ENCODE results near the gene TEX14. TPM values are rescaled to one million over a fixed set of nuclear protein-coding genes. Genes with fewer than 3 reads are reported as not detected.

The TEX14 gene
- total RNA-seq, 1 experiment from 2014 or later: not detected

DNA sequence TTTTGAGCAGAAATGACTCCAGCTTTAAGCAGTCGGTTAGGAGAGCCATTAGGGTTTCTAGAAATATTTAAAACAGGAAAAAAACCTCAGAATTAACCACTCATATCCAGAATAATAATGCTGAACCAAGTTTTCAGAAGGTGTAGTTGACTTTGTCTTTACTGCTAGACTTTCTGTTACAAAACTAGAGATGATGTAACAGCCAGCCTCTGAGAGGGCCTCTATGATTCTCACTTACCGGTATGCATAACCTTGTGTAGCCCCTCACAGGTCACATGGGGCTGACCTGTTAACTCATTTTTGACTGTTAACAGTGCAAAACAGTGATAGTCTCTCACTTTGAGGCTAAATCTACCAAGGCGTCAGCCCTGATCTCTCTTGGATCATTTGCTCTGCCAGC is 74.3 kb downstream of the TEX14 start:
- no peaks in the 10 kb centered on the region for H3K9me3 Mint-ChIP-seq (ENCODE audit: unreplicated experiment)
- ChIA-PET POLR2A (interaction anchor here (0.9 kb wide), 1 partner anchor 77 kb away, joined by 4 read pairs; no protein-coding TSS in a partner anchor), CTCF (no interaction called here)
- no peaks in the 10 kb centered on the region for H3K27me3 Mint-ChIP-seq (ENCODE audit: insufficient read depth, unreplicated experiment)
- no peaks in the 10 kb centered on the region for H3K36me3 Mint-ChIP-seq (ENCODE audit: insufficient read depth, unreplicated experiment)
- H3K27ac Mint-ChIP-seq (ENCODE audit: low read depth, unreplicated experiment): no peak overlapping the region
- intact Hi-C loops (cut with micrococcal nuclease): no loop called here
- DNase-seq (ENCODE audit: unreplicated experiment): no peak
- TF ChIP-seq, protein P1, sequence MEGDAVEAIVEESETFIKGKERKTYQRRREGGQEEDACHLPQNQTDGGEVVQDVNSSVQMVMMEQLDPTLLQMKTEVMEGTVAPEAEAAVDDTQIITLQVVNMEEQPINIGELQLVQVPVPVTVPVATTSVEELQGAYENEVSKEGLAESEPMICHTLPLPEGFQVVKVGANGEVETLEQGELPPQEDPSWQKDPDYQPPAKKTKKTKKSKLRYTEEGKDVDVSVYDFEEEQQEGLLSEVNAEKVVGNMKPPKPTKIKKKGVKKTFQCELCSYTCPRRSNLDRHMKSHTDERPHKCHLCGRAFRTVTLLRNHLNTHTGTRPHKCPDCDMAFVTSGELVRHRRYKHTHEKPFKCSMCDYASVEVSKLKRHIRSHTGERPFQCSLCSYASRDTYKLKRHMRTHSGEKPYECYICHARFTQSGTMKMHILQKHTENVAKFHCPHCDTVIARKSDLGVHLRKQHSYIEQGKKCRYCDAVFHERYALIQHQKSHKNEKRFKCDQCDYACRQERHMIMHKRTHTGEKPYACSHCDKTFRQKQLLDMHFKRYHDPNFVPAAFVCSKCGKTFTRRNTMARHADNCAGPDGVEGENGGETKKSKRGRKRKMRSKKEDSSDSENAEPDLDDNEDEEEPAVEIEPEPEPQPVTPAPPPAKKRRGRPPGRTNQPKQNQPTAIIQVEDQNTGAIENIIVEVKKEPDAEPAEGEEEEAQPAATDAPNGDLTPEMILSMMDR (IDR thresholded peaks at IDR 0.05; ENCODE audit: unreplicated experiment): no peak
- no peaks in the 10 kb centered on the region for H3K4me1 Mint-ChIP-seq (ENCODE audit: insufficient read depth, unreplicated experiment)
- no TSS peak for BruUV-seq (replicated peaks)
- H3K4me3 Mint-ChIP-seq (ENCODE audit: unreplicated experiment): no peak overlapping the region

DNA sequence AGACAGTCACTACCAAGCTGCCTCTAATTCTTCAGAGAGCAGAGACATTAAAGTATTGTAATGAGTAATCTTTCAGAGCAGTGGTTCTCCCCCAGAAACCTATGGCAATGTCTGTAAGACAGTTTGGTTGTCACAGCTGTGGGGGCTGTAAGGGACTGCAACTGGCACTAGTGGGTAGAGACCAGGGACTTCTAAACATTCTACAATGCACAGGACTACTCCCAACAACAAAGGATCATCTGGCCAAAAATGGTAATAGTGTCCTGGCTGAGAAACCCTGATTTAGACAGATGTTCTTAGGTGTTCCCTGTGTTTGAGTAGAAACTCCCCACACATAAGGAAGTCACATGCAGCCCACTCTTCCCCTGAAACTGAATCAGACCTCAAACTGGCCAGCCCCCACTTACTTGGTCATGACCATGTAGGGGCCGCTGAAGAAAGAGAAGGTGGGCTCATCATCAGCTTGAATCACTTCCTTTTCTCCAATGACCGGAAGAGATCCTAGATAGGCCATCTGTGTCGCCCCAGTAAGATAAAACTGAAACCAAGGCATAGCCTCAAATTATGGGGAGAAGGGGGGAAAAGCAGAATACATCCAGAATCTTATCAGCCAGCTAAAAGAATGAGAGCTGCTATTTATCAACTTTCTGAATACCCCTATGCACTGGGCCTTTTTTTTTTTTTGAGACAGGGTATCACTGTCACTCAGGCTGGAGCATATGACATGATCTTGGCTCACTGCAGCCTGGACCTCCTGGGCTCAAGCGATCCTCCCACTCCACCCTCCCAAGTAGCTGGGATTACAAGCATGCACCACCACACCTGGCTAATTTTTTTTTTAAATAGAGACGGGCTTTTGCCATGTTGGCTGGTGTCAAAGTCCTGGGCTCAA is 75.8 kb downstream of the TEX14 start:
- POLR2A ChIA-PET: no interaction called here

DNA sequence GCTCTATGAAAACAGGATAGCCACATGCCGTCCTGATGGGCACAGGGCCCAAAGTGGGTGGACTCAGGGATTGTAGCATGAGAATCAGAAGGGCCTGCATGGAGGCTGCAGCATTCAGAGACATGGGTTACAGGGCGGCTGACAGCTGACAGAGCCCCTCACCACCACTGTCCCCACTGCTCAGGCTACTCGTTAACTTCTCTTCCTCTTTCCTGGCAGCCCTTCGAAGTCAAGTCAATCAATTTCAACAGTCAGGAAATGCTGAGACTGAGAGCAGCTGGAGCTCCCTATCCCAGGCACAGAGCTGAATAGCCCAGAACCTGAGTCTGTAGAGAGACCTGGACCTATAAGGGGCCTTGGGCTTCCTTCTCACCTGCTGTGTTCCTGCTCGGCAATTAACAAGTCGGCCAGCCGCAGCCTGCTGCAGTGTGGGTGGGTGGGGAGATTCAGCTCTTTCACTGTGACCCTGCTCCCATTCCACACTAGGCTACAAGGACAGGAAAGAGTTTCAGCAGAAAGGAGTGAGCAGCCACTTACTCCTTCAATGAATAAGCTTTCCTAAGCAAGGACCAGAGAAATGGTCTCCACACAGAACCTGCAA is 76.9 kb downstream of the TEX14 start:
- no peak overlapping the region for H3K4me3 Mint-ChIP-seq (ENCODE audit: unreplicated experiment)
- no TSS peak for BruUV-seq (replicated peaks)
- CTCF ChIA-PET: interaction anchor here (0.5 to 1.0 kb wide), 4 partner anchors 10 to 1661 kb away, joined by 3 to 4 read pairs (median 3); no protein-coding TSS in a partner anchor
- TF ChIP-seq, protein P1 (IDR thresholded peaks at IDR 0.05; ENCODE audit: unreplicated experiment): no peak
- intact Hi-C loops (cut with micrococcal nuclease): no loop called here
- no peaks in the 10 kb centered on the region for H3K4me1 Mint-ChIP-seq (ENCODE audit: insufficient read depth, unreplicated experiment)
- POLR2A ChIA-PET: interaction anchor here (1.6 kb wide), 1 partner anchor 16 kb away, joined by 12 read pairs; no protein-coding TSS in a partner anchor
- H3K36me3 Mint-ChIP-seq (ENCODE audit: insufficient read depth, unreplicated experiment): no peaks in the 10 kb centered on the region
- no peaks in the 10 kb centered on the region for H3K27me3 Mint-ChIP-seq (ENCODE audit: insufficient read depth, unreplicated experiment)
- H3K9me3 Mint-ChIP-seq (ENCODE audit: unreplicated experiment): no peaks in the 10 kb centered on the region
- no peak overlapping the region for H3K27ac Mint-ChIP-seq (ENCODE audit: low read depth, unreplicated experiment)
- no peak for DNase-seq (ENCODE audit: unreplicated experiment)

More for the DNA sequence above, 75.8 kb downstream of the TEX14 start:
- TF ChIP-seq, protein P1 (IDR thresholded peaks at IDR 0.05; ENCODE audit: unreplicated experiment): no peak
- Mint-ChIP-seq H3K4me3 (ENCODE audit: unreplicated experiment) (no peak overlapping the region), H3K36me3 (ENCODE audit: insufficient read depth, unreplicated experiment) (no peaks in the 10 kb centered on the region), H3K27me3 (ENCODE audit: insufficient read depth, unreplicated experiment) (no peaks in the 10 kb centered on the region), H3K27ac (ENCODE audit: low read depth, unreplicated experiment) (no peak overlapping the region), H3K4me1 (ENCODE audit: insufficient read depth, unreplicated experiment) (no peaks in the 10 kb centered on the region), H3K9me3 (ENCODE audit: unreplicated experiment) (no peaks in the 10 kb centered on the region)
- BruUV-seq (replicated peaks): no TSS peak
- CTCF ChIA-PET: interaction anchor here (0.5 to 0.6 kb wide), 4 partner anchors 9 to 1662 kb away, joined by 3 to 5 read pairs (median 3); no protein-coding TSS in a partner anchor
- DNase-seq (ENCODE audit: unreplicated experiment): no peak
- intact Hi-C loops (cut with micrococcal nuclease): no loop called here

DNA sequence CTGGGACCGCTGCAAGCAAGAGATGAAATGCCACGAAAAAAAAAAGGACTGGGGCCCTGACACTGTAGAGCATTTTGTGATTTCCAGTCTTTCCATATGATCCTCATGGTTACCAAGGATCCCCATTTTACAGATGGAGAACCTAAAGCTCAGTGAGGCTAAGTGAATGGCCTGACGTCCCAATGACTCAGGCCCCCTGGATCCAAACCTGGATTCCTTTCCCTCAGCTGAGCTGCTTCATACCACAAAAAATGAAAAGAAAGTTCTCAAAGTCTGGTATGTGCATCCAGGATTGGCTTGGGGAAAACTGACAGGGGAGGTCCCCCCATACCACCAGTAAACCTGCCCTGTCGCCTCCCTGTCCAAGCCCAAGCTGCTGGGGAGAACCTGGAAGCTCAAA is 80.5 kb downstream of the TEX14 start:
- BruUV-seq (replicated peaks): no TSS peak
- TF ChIP-seq, protein P1 (IDR thresholded peaks at IDR 0.05; ENCODE audit: unreplicated experiment): no peak
- no peaks in the 10 kb centered on the region for H3K9me3 Mint-ChIP-seq (ENCODE audit: unreplicated experiment)
- H3K4me3 Mint-ChIP-seq (ENCODE audit: unreplicated experiment): no peak overlapping the region
- no peak for DNase-seq (ENCODE audit: unreplicated experiment)
- ChIA-PET POLR2A (interaction anchor here (0.6 to 2.1 kb wide), 2 partner anchors 20 to 1348 kb away, joined by 3 to 10 read pairs; no protein-coding TSS in a partner anchor), CTCF (interaction anchor here (0.6 to 1.1 kb wide), 2 partner anchors 36 to 98 kb away, joined by 3 read pairs; no protein-coding TSS in a partner anchor)
- intact Hi-C loops (cut with micrococcal nuclease): no loop called here
- H3K4me1 Mint-ChIP-seq (ENCODE audit: insufficient read depth, unreplicated experiment): no peaks in the 10 kb centered on the region
- H3K27ac Mint-ChIP-seq (ENCODE audit: low read depth, unreplicated experiment): no peak overlapping the region
- H3K27me3 Mint-ChIP-seq (ENCODE audit: insufficient read depth, unreplicated experiment): no peaks in the 10 kb centered on the region
- no peaks in the 10 kb centered on the region for H3K36me3 Mint-ChIP-seq (ENCODE audit: insufficient read depth, unreplicated experiment)
